ENCODE measurements around the gene OVAAL. TPM values are rescaled to one million over a fixed set of nuclear protein-coding genes. Genes with fewer than 3 reads are reported as not detected.

OVAAL gene
- total and polyA plus RNA-seq, 2 donors (not counting 3 experiments of a cell fraction or from before 2014, with no cell fraction given): 0.04 TPM; not detected in 1

DNA sequence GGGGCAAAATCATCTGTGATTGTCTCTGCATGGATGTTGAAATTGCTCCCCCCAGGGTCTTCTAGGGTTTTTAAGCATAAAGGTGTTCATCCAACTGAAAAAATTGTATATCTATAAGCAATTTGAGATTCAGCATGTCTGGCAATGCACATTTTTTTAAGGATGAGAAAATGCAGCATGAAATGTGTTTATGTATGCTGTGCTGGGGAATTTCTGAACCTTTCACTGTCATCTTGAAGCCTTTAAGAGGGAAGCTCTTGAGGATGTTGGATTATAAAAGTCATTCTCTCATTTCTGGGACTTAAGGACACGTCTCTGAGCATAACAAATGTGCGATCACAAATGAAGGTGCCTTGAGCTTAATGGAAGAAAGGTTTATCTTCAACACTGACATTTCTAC lies 9.4 kb downstream of the OVAAL start:
- no peak overlapping the region for H3K4me2 ChIP-seq (ENCODE audit: insufficient read depth, low read length)
- peaks cover 12% of the 10 kb centered on the region for H3K4me1 ChIP-seq (ENCODE audit: control insufficient read depth, extremely low read depth, insufficient read depth, low read length)
- no TSS peak for BruUV-seq (replicated peaks)
- no peak for TF ChIP-seq FOS (IDR thresholded peaks at IDR 0.05; ENCODE audit: borderline replicate concordance, insufficient read depth, low read length)
- TF ChIP-seq, protein P1, sequence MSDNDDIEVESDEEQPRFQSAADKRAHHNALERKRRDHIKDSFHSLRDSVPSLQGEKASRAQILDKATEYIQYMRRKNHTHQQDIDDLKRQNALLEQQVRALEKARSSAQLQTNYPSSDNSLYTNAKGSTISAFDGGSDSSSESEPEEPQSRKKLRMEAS (IDR thresholded peaks at IDR 0.05; ENCODE audit: insufficient read depth, insufficient read length): no peak
- no peak for TF ChIP-seq MYC (IDR thresholded peaks at IDR 0.05; ENCODE audit: low read depth, low read length)
- TF ChIP-seq, protein P2, sequence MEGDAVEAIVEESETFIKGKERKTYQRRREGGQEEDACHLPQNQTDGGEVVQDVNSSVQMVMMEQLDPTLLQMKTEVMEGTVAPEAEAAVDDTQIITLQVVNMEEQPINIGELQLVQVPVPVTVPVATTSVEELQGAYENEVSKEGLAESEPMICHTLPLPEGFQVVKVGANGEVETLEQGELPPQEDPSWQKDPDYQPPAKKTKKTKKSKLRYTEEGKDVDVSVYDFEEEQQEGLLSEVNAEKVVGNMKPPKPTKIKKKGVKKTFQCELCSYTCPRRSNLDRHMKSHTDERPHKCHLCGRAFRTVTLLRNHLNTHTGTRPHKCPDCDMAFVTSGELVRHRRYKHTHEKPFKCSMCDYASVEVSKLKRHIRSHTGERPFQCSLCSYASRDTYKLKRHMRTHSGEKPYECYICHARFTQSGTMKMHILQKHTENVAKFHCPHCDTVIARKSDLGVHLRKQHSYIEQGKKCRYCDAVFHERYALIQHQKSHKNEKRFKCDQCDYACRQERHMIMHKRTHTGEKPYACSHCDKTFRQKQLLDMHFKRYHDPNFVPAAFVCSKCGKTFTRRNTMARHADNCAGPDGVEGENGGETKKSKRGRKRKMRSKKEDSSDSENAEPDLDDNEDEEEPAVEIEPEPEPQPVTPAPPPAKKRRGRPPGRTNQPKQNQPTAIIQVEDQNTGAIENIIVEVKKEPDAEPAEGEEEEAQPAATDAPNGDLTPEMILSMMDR (IDR thresholded peaks at IDR 0.05; ENCODE audit: extremely low read depth in 1 of 2, insufficient read depth in 1 of 2, low read depth in 1 of 2, low read length in 2 of 2): no peak
- TF ChIP-seq POLR2A (IDR thresholded peaks at IDR 0.05; ENCODE audit: low read depth, low read length): no peak
- TF ChIP-seq POLR2AphosphoS5 (IDR thresholded peaks at IDR 0.05; ENCODE audit: insufficient read depth, low read depth, low read length): no peak
- TF ChIP-seq GATA2 (IDR thresholded peaks at IDR 0.05; ENCODE audit: insufficient read depth, insufficient read length, low read depth, low read length): no peak
- TF ChIP-seq EZH2 (IDR thresholded peaks at IDR 0.05; ENCODE audit: borderline replicate concordance, low read depth, low read length, severe bottlenecking): no peak
- no peak for TF ChIP-seq JUN (IDR thresholded peaks at IDR 0.05; ENCODE audit: borderline replicate concordance, insufficient read depth, insufficient read length, low read depth)
- H3K9me3 ChIP-seq (replicated peaks; ENCODE audit: control insufficient read depth, insufficient read depth, low read length): no peaks in the 10 kb centered on the region
- H3K27ac ChIP-seq (ENCODE audit: insufficient read depth, low read depth, low read length): no peak overlapping the region
- H3K27me3 ChIP-seq (ENCODE audit: control insufficient read depth in 2 of 2, insufficient read depth in 2 of 2, low read length in 2 of 2): peaks cover 4 to 8% of the 10 kb centered on the region in 2 experiments
- FAIRE-seq (no peak), DNase-seq (ENCODE audit: low read depth, low spot score) (no peak)
- ChIA-PET POLR2A (no interaction called here), CTCF (no interaction called here)
- H3K4me3 ChIP-seq (replicated peaks in 1 of 3; ENCODE audit: insufficient read depth in 1 of 3, low read depth in 1 of 3, low read length in 3 of 3): no peak overlapping the region
- no peaks in the 10 kb centered on the region for H4K20me1 ChIP-seq (replicated peaks; ENCODE audit: control insufficient read depth, extremely low read depth, insufficient read depth, low read length)
- H3K9me1 ChIP-seq (replicated peaks; ENCODE audit: control insufficient read depth, extremely low read depth, insufficient read depth, low read length): no peaks in the 10 kb centered on the region
- H3K79me2 ChIP-seq (ENCODE audit: control insufficient read depth, insufficient read depth, low read length): no peaks in the 10 kb centered on the region
- intact Hi-C loops (cut with micrococcal nuclease) (no loop called here), dilution Hi-C loops (cut with MboI; ENCODE audit: extremely low pct_ligation_motif_present, low sequenced_read_pairs) (no loop called here)
- H2AFZ ChIP-seq (ENCODE audit: low read depth, low read length): no peak overlapping the region
- no peak overlapping the region for H3K9ac ChIP-seq (replicated peaks; ENCODE audit: extremely low read depth, insufficient read depth, low read length)
- no peaks in the 10 kb centered on the region for H3K36me3 ChIP-seq (ENCODE audit: control insufficient read depth in 2 of 2, extremely low read depth in 1 of 2, insufficient read depth in 2 of 2, low read length in 2 of 2)
